Tibial nerve (tissue), 4 donors: Measurements from ENCODE around the gene KCNMA1. TPM values are rescaled to one million over a fixed set of nuclear protein-coding genes. Genes with fewer than 3 reads are reported as not detected.

Source experiments
- DNase-seq, 2 donors: peaks; one replicate each; pipeline ENCODE4 v3.0.0-alpha.2; 2019; ENCODE audit warnings: low spot score in 2 of 2
- H3K27ac ChIP-seq, 4 donors: fragments of 200-600 bp; sonication (generic) in 3 of 4; one replicate each; pipeline ENCODE4 v1.5.1; 2017 to 2019; ENCODE audit warnings: mild to moderate bottlenecking in 1 of 4
- H3K27me3 ChIP-seq, 2 donors: fragments of 200-600 bp; sonication (generic) in 1 of 2; one replicate each; pipeline versions ENCODE4 v1.5.1 to v1.6.0; 2017 to 2019
- H3K36me3 ChIP-seq, 3 donors: fragments of 200-600 bp; sonication (generic); one replicate each; pipeline ENCODE4 v1.5.1; 2018 to 2019
- H3K4me1 ChIP-seq, 4 donors: fragments of 200-600 bp; sonication (generic) in 3 of 4; one replicate each; pipeline ENCODE4 v1.5.1; 2017 to 2019
- H3K4me3 ChIP-seq, 4 donors: fragments of 200-600 bp; sonication (generic) in 3 of 4; one replicate each; pipeline ENCODE4 v1.5.1; 2017 to 2019; ENCODE audit warnings: mild to moderate bottlenecking in 1 of 4, moderate library complexity in 1 of 4
- H3K9me3 ChIP-seq, 4 donors: fragments of 200-600 bp; sonication (generic) in 3 of 4; one replicate each; pipeline ENCODE4 v1.5.1; 2017 to 2019
- CTCF ChIP-seq, 5 experiments: fragments of 200-600 bp in 3 of 5; fragments of 450-650 bp in 2 of 5; sonication (generic) in 3 of 5; IDR thresholded peaks; one replicate each; pipeline ENCODE4 v1.5.1; 2016 to 2019; ENCODE audit warnings: antibody characterized with exemption in 5 of 5, mild to moderate bottlenecking in 3 of 5, moderate library complexity in 2 of 5
- EP300 ChIP-seq, 2 donors: sonication (generic); formaldehyde crosslinking; IDR thresholded peaks; one replicate each; pipeline ENCODE4 v1.6.1; 2017; ENCODE audit warnings: antibody characterized with exemption in 2 of 2, mild to moderate bottlenecking in 1 of 2
- POLR2A ChIP-seq, 2 donors: fragments of 450-650 bp; IDR thresholded peaks; one replicate each; pipeline ENCODE4 v1.6.1; 2017; ENCODE audit warnings: antibody characterized with exemption in 2 of 2, mild to moderate bottlenecking in 2 of 2, moderate library complexity in 2 of 2
- WGBS, 2 donors: methylation state at CpG; one replicate each; pipeline ENCODE4 v1.1.5; 2018; 5-methylcytosine and 5-hydroxymethylcytosine counted together
- total RNA-seq, 4 donors: library from RNA; depleted of rRNA; stranded (reverse); fragments of >200 nt; gene quantifications; one replicate each; pipeline ENCODE4 v1.1.0, GENCODE V29; 2016

The KCNMA1 gene
- total RNA-seq, 4 donors from 2014 or later, result 10.2 to 19.9 (median 13.7) TPM

- TF ChIP-seq CTCF (IDR thresholded peaks at IDR 0.05) (no peak), POLR2A (IDR thresholded peaks at IDR 0.05) (no peak), EP300 (IDR thresholded peaks at IDR 0.05) (no peak)
- H3K4me1 ChIP-seq, result no peaks in the 10 kb centered on the region
- H3K27ac ChIP-seq, result no peak overlapping the region
- WGBS, 2 donors, result 88% methylated on average over 2 of the region's 2 CpGs
- H3K27me3 ChIP-seq, result no peaks in the 10 kb centered on the region
- no peak overlapping the region for H3K4me3 ChIP-seq
- no peaks in the 10 kb centered on the region for H3K9me3 ChIP-seq
- DNase-seq, result no peak
- H3K36me3 ChIP-seq, result no peaks in the 10 kb centered on the region
Measured at GRCh38 chr10:77580482-77580881, 57.1 kb downstream of the KCNMA1 start.

DNA sequence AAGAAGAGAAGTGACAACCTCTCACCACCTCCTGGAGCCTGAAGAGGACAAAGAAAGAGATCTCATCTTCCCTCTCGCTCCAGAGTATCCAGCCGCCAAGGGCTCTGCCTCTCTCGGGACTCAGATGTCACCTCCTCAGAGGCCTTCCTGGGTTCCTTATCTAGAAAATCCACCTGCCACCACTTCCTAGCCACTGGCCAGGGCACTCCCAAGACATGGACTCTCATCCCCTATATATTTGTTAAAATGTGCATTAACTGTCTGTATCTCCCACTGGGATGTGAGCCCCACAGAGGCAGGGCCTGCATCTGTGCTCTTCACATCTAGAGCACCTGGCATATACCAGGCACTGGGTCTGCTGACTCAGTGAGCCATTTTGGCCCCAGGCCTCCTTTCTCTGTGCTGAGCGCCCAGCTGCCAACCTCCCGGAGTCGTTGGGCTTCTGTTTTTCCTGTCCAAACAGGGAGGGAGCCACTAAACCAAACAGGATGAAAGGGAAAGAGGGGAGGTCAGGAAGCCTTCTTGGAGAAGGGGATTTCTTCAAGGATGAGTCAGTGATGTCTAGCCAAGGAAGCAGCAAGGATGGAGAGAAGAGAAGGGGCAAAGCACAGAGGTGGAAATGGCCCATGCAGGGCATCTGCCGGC is 58.9 kb downstream of the KCNMA1 start:
- Histone ChIP-seq H3K27me3 (no peaks in the 10 kb centered on the region), H3K9me3 (no peaks in the 10 kb centered on the region), H3K4me3 (no peak overlapping the region), H3K36me3 (no peaks in the 10 kb centered on the region), H3K27ac (no peak overlapping the region), H3K4me1 (no peaks in the 10 kb centered on the region)
- TF ChIP-seq POLR2A (IDR thresholded peaks at IDR 0.05), result no peak
- no peak for TF ChIP-seq EP300 (IDR thresholded peaks at IDR 0.05)
- TF ChIP-seq CTCF (IDR thresholded peaks at IDR 0.05), result no peak
- DNase-seq, result no peak
- WGBS, 2 donors, result 81 to 82% methylated on average over 7 of the region's 7 CpGs

GRCh38 chr10:77577666-77578229 is 59.9 kb downstream of the KCNMA1 start:
- TF ChIP-seq POLR2A (IDR thresholded peaks at IDR 0.05) (no peak), EP300 (IDR thresholded peaks at IDR 0.05) (no peak)
- H3K27ac ChIP-seq, result no peak overlapping the region
- no peaks in the 10 kb centered on the region for H3K9me3 ChIP-seq
- H3K27me3 ChIP-seq, result no peaks in the 10 kb centered on the region
- no peaks in the 10 kb centered on the region for H3K4me1 ChIP-seq
- no peak overlapping the region for H3K4me3 ChIP-seq
- DNase-seq, result no peak
- 88 to 100% methylated on average over 1 of the region's 1 CpG for WGBS, 2 donors
- H3K36me3 ChIP-seq, result no peaks in the 10 kb centered on the region

DNA sequence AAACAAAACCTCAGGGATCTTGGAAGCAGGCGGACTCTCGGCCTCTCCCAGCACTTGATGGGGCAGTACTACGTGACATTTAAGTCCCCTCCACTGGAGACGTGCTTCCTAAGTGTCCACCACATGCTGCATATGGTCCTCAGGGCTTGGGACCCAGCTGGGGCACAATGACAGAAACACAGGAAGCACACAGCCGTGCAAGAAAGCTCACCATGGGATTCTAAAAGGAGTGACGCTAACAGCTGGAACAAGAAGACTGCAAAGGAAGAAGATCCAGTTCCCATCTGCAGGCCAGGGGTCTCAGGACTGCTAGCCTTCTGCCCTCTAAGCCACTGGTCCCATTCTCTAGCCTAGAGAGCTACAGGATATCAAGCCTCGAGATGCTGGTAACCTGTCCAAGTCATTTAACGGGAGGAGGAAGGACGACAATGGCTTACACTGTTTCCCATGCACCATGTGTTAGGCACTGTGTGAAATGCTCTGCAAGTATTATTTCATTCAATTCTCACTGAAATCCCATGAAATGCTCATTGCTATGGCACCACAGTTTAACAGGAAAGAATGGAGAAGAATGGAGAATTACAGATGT is 61.1 kb downstream of the KCNMA1 start:
- H3K36me3 ChIP-seq, result no peaks in the 10 kb centered on the region
- no peak overlapping the region for H3K27ac ChIP-seq
- H3K4me3 ChIP-seq, result no peak overlapping the region
- H3K9me3 ChIP-seq, result no peaks in the 10 kb centered on the region
- no peak for TF ChIP-seq EP300 (IDR thresholded peaks at IDR 0.05)
- TF ChIP-seq POLR2A (IDR thresholded peaks at IDR 0.05), result no peak
- no peak for TF ChIP-seq CTCF (IDR thresholded peaks at IDR 0.05)
- H3K27me3 ChIP-seq, result no peaks in the 10 kb centered on the region
- no peak for DNase-seq
- H3K4me1 ChIP-seq, result no peaks in the 10 kb centered on the region
- WGBS, 2 donors, result 75 to 76% methylated on average over 9 of the region's 9 CpGs

- Histone ChIP-seq H3K9me3 (no peaks in the 10 kb centered on the region), H3K27ac (no peak overlapping the region), H3K36me3 (no peaks in the 10 kb centered on the region), H3K4me1 (no peaks in the 10 kb centered on the region), H3K27me3 (no peaks in the 10 kb centered on the region), H3K4me3 (no peak overlapping the region)
- TF ChIP-seq EP300 (IDR thresholded peaks at IDR 0.05) (no peak), POLR2A (IDR thresholded peaks at IDR 0.05) (no peak), CTCF (IDR thresholded peaks at IDR 0.05) (no peak)
- no peak for DNase-seq
- 80 to 83% methylated on average over 4 of the region's 4 CpGs for WGBS, 2 donors
Measured at GRCh38 chr10:77576007-77576367, 61.6 kb downstream of the KCNMA1 start.
